Body of pancreas (tissue), 4 donors: ENCODE results near the gene DIS3L2. TPM values are rescaled to one million over a fixed set of nuclear protein-coding genes. Genes with fewer than 3 reads are reported as not detected.

Experiments
- ATAC-seq: fragments of 150-250 bp; one replicate; pipeline ENCODE4 v1.9.1; 2016
- DNase-seq, 4 donors: peaks; one replicate each; pipeline ENCODE4 v3.0.0-alpha.2; 2019
- H3K27ac ChIP-seq, 4 donors: fragments of 200-600 bp; sonication (generic); 1 replicate in 3 of 4; 2 replicates in 1 of 4; pipeline versions ENCODE4 v1.5.1 to v1.6.1; 2016 to 2019; ENCODE audit warnings: mild to moderate bottlenecking in 1 of 4, mixed read lengths in 1 of 4, moderate library complexity in 1 of 4
- H3K27me3 ChIP-seq, 2 donors: fragments of 200-600 bp; sonication (generic); one replicate each; pipeline ENCODE4 v1.6.0; 2016; ENCODE audit warnings: mild to moderate bottlenecking in 1 of 2
- H3K36me3 ChIP-seq, 2 donors: fragments of 200-600 bp; sonication (generic); replicated peaks in 1 of 2; 2 replicates each; pipeline ENCODE4 v1.5.1; 2016; ENCODE audit warnings: low read depth in 2 of 2; ENCODE audit not compliant: insufficient read depth in 1 of 2
- H3K4me1 ChIP-seq: fragments of 200-600 bp; sonication (generic); one replicate; pipeline ENCODE4 v1.6.0; 2016
- H3K4me3 ChIP-seq, 2 donors: fragments of 200-600 bp; sonication (generic); 1 replicate in 1 of 2; 2 replicates in 1 of 2; pipeline ENCODE4 v1.5.1; 2016 to 2019
- H3K9me3 ChIP-seq, 3 donors: fragments of 200-600 bp; sonication (generic); 1 replicate in 2 of 3; 2 replicates in 1 of 3; pipeline ENCODE4 v1.5.1; 2016
- POLR2A ChIP-seq, 3 donors: fragments of 450-650 bp; IDR thresholded peaks; one replicate each; pipeline ENCODE4 v1.6.1; 2016; ENCODE audit warnings: antibody characterized with exemption in 3 of 3, mild to moderate bottlenecking in 2 of 3
- WGBS, 2 donors: methylation state at CpG; one replicate each; pipeline ENCODE4 v1.1.5; 2017; 5-methylcytosine and 5-hydroxymethylcytosine counted together
- intact Hi-C: fragments of 100-400 bp; cut with DNase I; formaldehyde crosslinking; loops from one replicate; pipeline ENCODE4 v1.15.1; 2023
- total RNA-seq, 2 donors: library from RNA; depleted of rRNA; stranded (reverse); fragments of >200 nt; gene quantifications; one replicate each; pipeline ENCODE4 v1.1.0, GENCODE V29; 2016
- TF ChIP-seq, protein P1 (sequence below), 7 experiments: fragments of 450-650 bp in 4 of 7; fragments of 200-600 bp in 3 of 7; sonication (generic) in 3 of 7; IDR thresholded peaks; one replicate each; pipeline ENCODE4 v1.5.1; 2016 to 2019; ENCODE audit warnings: antibody characterized with exemption in 7 of 7

DIS3L2 gene
- total RNA-seq, 2 donors from 2014 or later: 27.8 to 113 TPM

GRCh38 chr2:232278534-232278933 is 317.0 kb downstream of the DIS3L2 start:
- Histone ChIP-seq H3K4me3 (no peak overlapping the region), H3K4me1 (no peaks in the 10 kb centered on the region), H3K27ac (no peak overlapping the region), H3K9me3 (no peaks in the 10 kb centered on the region), H3K27me3 (no peaks in the 10 kb centered on the region), H3K36me3 (no peaks in the 10 kb centered on the region)
- 69 to 88% methylated on average over 3 of the region's 3 CpGs for WGBS, 2 donors
- TF ChIP-seq, protein P1, sequence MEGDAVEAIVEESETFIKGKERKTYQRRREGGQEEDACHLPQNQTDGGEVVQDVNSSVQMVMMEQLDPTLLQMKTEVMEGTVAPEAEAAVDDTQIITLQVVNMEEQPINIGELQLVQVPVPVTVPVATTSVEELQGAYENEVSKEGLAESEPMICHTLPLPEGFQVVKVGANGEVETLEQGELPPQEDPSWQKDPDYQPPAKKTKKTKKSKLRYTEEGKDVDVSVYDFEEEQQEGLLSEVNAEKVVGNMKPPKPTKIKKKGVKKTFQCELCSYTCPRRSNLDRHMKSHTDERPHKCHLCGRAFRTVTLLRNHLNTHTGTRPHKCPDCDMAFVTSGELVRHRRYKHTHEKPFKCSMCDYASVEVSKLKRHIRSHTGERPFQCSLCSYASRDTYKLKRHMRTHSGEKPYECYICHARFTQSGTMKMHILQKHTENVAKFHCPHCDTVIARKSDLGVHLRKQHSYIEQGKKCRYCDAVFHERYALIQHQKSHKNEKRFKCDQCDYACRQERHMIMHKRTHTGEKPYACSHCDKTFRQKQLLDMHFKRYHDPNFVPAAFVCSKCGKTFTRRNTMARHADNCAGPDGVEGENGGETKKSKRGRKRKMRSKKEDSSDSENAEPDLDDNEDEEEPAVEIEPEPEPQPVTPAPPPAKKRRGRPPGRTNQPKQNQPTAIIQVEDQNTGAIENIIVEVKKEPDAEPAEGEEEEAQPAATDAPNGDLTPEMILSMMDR (IDR thresholded peaks at IDR 0.05): no peak
- no peak for TF ChIP-seq POLR2A (IDR thresholded peaks at IDR 0.05)
- no peak for ATAC-seq
- intact Hi-C loops: no loop called here
- no peak for DNase-seq

- H3K27me3 ChIP-seq: no peaks in the 10 kb centered on the region
- DNase-seq (no peak), ATAC-seq (no peak)
- intact Hi-C loops: no loop called here
- no peak overlapping the region for H3K27ac ChIP-seq
- 88 to 94% methylated on average over 1 of the region's 1 CpG for WGBS, 2 donors
- H3K4me3 ChIP-seq: no peak overlapping the region
- no peaks in the 10 kb centered on the region for H3K4me1 ChIP-seq
- no peaks in the 10 kb centered on the region for H3K36me3 ChIP-seq
- no peaks in the 10 kb centered on the region for H3K9me3 ChIP-seq
- no peak for TF ChIP-seq POLR2A (IDR thresholded peaks at IDR 0.05)
- TF ChIP-seq, protein P1 (IDR thresholded peaks at IDR 0.05): no peak
These were observed 318.8 kb downstream of the DIS3L2 start for GRCh38 chr2:232280341-232280740.

DNA sequence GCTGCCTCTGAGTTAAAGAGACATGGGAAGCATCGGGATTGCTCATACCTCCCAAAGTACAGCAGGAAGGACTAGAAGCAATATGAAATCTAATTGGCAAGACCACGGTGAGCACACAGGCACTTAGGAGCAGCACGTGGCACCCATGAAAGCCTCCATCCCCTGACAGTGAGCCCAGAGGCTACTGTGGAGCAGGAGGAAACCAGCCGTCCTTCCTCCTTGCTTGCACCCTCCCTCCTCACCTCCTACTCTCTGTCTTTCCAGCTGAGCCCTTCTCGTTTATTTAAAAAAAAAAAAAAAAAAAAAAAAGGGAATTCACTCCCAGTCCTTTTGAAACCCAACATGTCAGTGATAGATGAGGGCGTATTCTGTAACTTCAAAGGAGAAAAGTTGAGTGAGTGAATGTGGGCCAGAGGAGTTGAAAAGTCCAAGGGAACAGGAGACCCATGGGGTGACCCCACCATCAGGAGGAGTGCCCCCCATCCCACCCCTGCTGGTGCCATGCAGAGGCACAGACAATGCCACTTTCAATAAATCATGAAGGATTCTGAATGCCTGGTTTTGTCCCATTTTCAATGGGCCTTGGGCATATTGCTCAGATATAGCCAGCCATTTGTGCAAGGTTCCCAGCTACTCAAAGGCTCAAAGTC is 320.5 kb downstream of the DIS3L2 start:
- H3K36me3 ChIP-seq: no peaks in the 10 kb centered on the region
- DNase-seq (no peak), ATAC-seq (no peak)
- no peaks in the 10 kb centered on the region for H3K4me1 ChIP-seq
- no peaks in the 10 kb centered on the region for H3K9me3 ChIP-seq
- intact Hi-C loops: no loop called here
- no peaks in the 10 kb centered on the region for H3K27me3 ChIP-seq
- TF ChIP-seq, protein P1 (IDR thresholded peaks at IDR 0.05): no peak
- no peak for TF ChIP-seq POLR2A (IDR thresholded peaks at IDR 0.05)
- WGBS, 2 donors: 80 to 95% methylated on average over 6 of the region's 6 CpGs
- no peak overlapping the region for H3K4me3 ChIP-seq
- H3K27ac ChIP-seq: no peak overlapping the region

DNA sequence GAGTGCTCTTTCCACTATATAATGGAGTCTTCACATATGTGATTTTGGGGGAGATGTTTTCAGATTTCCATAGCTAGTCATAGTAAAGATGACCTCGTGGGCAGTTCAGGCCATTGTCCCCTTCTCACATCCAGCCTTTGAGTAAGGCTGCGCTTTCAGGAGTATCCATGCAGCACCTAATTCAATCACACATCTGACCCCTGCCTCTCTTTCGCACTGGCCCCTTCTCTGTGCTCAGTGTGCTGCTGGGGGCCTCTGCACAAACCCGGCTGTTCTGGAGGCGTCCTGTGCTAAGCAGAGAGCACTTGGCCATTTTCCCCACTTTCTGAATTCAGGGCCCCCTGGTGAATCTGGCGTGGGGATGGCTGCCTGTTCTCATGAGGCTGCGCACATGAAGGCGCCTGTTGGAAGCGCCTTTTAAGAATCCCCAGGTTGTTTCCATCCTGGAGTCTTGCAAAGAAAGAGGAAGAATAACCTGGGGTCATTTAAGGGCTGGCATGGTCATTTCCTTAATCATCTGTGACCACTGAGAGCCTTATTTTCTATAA is 321.1 kb downstream of the DIS3L2 start:
- Histone ChIP-seq H3K4me3 (no peak overlapping the region), H3K36me3 (no peaks in the 10 kb centered on the region), H3K4me1 (no peaks in the 10 kb centered on the region), H3K27ac (no peak overlapping the region), H3K9me3 (no peaks in the 10 kb centered on the region), H3K27me3 (no peaks in the 10 kb centered on the region)
- WGBS, 2 donors: 93 to 96% methylated on average over 9 of the region's 9 CpGs
- TF ChIP-seq, protein P1 (IDR thresholded peaks at IDR 0.05): no peak
- TF ChIP-seq POLR2A (IDR thresholded peaks at IDR 0.05): no peak
- DNase-seq: no peak
- intact Hi-C loops: no loop called here
- ATAC-seq: no peak
